Activated CD4-positive, CD25-positive, alpha-beta regulatory T cell treated with anti-CD3 and anti-CD28 coated beads, Interleukin-2, amount 50 U/mL, for 16 hours (primary cell): ENCODE results near the gene PHF2.
"Not testable (repeated sequence)": the region's sequence is repeated elsewhere in the genome, so short reads cannot be mapped to it uniquely, and the experiment has no call there.

ENCODE experiments used
- DNase-seq: peaks from one replicate; pipeline ENCODE4 v3.0.0-alpha.2; 2020; ENCODE audit warnings: low read depth, low spot score

Gene PHF2

DNA sequence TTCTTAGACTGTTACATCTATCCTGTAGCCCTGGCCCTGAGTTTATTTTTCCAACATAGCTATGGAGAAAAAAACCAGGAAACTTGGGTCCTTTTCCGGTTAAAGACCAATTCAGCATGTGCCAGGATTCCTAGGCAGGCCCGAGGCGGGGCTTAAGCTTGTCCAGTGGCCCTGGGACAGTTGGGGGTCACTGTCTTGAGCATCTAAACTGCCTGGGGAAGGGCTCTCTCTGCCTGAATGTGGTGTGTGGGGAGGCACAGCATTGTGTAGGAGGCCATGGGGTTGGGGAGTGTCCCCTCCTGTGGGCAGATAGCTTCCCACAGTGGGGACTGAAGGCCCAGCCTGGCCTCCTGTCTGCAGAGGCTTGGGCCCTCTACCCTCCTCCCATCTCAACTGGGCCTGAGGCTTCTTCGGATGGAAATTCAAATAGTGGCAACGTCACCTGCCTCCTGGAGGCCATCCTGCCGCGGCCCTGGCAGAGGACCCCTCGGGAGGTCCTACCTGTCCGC lies 88.8 kb downstream of the PHF2 start:
- DNase-seq: no peak

- no peak for DNase-seq
These were observed 89.5 kb downstream of the PHF2 start for GRCh38 chr9:93665637-93666438.

- not testable (repeated sequence) for DNase-seq
These were observed 90.0 kb downstream of the PHF2 start for GRCh38 chr9:93666439-93666784.

- no peak for DNase-seq
These were observed 90.6 kb downstream of the PHF2 start for GRCh38 chr9:93667006-93667405.

DNA sequence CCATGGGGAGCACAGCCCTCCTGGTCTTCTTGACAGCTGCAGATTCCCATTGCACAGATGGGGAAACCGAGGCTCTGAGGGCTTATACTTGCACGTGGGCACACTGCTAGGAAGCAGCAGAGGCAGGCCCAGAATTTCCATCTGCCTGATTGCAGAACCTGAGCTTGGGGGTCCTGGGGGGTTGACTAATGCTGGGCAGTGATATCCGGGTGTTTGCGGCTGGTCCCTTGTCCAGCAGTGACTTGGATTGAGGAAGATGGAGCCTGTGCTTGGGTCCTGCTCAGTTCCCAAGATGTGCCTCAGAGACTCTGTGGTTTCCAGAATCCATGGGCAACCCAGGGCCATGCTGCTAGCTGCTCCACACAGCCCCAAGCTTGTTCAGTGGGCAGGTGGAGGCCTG lies 91.2 kb downstream of the PHF2 start:
- no peak for DNase-seq

DNA sequence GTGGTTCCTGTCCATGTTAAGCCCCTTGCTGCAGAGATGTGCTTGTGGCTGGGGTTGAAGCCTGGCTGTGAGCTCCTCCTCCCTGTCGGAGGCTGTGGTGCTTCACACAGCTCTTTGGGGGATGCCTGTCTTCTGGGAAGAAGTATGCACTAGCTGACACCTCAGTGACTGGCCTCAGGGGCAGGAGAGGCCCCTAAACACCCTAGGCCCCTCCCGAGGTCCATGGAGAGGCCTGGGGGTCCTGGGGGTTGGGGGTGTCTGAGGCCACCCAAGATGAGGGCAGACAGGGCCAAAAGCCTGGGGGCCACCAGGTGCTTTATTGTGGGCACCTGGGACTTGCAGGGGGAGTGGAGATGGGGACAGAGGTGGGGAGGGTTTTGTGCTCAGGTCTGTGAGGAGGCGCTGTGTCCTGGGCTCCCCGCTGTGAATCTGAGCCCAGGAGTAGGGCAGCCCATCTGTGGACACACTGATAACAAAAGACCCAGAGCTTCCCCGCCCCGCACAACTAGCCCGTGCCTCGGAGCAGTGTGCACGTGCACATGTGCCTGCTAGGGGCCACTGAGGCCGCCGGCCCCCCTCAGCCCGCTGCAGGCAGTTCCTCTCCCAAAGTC lies 92.0 kb downstream of the PHF2 start:
- DNase-seq: no peak

- no peak for DNase-seq
These were observed 93.0 kb downstream of the PHF2 start for GRCh38 chr9:93669116-93669957.

DNA sequence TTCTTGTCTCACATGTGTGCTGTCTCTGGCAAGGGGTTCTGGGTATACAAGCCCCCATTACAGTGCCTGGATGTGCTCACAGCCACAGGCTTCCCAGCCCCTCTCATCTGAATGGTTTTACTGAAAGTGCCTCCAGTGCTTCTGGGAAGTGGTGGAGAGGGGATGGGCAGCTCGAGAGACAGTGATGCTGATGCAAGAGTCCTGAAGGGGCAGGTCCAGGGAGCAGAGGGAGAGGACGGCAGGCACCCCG lies 93.5 kb downstream of the PHF2 start:
- no peak for DNase-seq

DNA sequence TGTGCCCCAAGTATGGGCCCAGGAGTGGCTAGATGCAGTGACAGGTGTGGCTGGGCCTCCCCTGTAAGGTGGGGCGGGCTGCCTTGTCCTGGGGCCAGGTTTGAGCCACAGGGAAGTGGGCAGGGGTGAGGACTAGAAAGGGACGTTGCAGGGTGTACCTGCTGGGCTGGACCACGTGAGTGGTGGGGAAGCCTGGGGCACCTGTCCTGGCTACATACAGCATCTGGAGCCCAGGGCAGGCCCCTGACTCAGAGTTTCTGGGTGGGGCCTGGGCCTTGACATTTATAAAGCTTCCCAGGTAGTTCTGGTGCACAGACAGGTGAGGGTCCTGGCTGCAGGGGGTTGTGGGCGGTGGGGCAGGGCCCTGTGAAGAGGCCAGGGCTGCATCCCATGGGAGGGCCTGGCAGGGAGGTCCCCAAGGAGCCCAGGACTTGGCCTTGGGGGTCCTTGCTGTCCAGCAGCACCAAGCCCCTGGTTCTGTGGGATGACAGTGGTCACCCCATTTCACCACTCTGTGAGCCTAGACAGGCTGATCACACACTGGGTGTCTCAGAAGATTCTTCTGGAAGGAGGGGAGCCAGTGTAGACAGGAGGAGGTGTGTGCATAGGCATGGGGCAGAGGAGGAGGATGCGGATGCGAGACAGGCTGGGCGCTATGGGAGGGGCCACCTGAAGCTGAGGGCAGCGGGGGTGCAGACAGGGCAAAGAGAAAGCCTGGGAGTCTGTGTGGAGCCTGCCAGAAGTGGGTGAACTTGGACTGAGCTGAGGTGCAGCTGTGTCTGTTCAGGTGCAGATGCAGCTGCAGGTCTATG lies 94.0 kb downstream of the PHF2 start:
- no peak for DNase-seq

GRCh38 chr9:93671020-93671338 lies 94.6 kb downstream of the PHF2 start:
- no peak for DNase-seq

GRCh38 chr9:93672330-93673020 lies 96.1 kb downstream of the PHF2 start:
- DNase-seq: not testable (repeated sequence)

DNA sequence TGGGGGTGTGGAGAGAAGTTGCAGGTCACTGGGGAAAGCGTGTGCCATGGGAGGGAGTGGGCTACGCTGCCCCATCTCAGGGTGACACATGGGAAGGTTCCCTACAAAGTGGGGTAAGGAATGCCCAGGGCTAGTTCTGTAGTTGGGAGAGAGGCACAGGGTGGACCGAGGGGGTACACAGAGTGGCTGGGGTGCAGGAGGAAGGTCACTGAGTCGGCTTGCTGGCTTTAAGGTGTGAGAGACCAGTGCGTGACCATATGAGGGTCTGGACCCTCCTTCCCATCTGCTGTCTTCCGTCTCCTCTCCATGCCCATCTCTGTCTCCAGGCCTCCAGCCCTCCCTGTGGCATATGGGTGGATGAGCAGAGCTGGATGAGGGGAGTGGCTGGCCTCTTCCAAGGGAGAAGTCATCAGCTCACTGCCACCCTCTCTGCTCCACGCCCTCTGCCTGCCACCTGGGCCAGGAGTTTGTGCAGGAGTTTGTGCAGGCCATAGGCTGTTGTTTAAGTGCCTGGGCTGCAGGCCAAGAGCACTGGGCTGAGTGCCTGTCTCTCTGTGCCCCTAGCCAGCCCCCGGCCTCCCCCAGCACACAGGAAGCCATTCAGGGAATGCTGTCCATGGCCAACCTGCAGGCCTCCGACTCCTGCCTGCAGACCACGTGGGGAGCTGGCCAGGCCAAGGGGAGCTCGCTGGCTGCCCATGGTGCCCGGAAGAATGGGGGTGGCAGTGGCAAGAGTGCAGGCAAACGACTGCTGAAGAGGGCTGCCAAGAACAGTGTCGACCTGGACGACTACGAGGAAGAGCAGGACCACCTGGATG lies 96.8 kb downstream of the PHF2 start:
- no peak for DNase-seq

GRCh38 chr9:93673839-93674334 lies 97.5 kb downstream of the PHF2 start:
- DNase-seq: no peak

GRCh38 chr9:93674580-93675335 lies 98.4 kb downstream of the PHF2 start:
- DNase-seq: no peak

DNA sequence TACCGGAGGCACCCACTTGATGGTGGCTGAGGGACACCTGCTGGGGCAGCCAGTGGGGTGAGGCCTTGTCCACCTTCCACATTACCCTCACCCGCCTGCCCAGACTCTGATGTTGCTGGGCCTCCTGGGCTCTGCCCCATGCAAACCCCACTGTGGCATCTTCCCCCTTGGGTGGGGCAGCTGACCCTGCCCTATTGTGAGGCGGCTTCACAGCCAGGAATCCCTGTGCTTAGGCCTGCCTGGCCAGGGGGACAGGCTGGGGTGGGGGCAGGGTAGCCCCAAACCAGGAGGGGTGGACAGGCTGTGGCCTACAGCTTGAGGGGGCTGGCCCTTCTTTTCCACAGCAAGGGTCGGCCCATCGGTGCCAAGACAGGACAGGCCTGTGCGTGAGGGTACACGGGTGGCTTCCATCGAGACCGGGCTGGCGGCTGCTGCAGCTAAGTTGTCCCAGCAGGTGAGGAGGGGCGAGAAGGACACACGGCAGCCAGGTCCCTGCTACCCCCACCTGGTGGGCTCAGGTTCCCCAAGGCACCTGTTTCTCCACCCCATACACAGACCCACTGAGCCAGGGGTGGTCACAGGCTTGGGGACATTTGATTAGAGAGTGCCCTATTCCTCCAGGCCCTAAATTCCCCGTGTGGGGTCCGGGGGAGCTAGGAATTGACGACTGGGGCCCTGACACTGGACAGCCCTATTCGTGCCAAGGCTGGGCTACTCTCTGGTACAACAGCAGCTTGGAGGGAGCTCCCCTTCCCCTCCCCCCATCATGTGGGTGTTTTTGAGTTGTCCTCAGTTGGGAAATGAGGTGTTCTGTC lies 99.2 kb downstream of the PHF2 start:
- DNase-seq: no peak

- DNase-seq: no peak
These were observed 100.1 kb downstream of the PHF2 start for GRCh38 chr9:93676310-93677047.

GRCh38 chr9:93677048-93677571 lies 100.7 kb downstream of the PHF2 start:
- DNase-seq: no peak

DNA sequence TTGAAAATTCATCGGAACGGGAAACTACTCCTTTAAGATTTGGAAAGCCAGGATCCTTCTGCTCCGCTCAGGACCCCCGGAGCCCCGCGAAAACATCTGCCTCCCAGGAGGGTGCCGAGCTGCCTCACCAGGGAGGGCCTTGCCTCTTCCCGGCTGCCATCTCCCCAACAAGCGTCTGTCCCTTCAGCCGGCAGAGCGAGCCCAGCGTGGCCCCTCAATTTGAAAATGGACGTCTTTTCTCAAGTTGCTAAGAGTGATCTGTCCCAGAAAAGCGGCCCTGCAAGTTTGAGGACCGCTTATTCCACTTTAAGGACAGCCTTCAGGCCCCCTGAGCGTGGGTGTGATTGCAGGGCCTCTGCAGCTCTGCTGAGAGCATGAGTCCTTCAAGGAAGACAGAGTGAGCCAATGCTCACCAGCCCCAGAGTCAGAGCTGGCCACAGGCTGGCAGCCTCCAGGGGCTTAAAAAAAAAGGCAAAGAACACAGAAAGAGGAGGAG lies 101.3 kb downstream of the PHF2 start:
- no peak for DNase-seq
